HG03159 (cell line): Measurements from ENCODE around the gene CHP2.
"Not testable (repeated sequence)": the region's sequence is repeated elsewhere in the genome, so short reads cannot be mapped to it uniquely, and the experiment has no call there.

Experiments
- ATAC-seq: cut with Tn5 transposase; IDR thresholded peaks from one replicate; pipeline ENCODE4 v1.9.1; 2021; ENCODE audit warnings: mild to moderate bottlenecking, moderate library complexity; ENCODE audit not compliant: unreplicated experiment

The CHP2 gene

GRCh38 chr16:23742766-23743165 is 12.1 kb upstream of the CHP2 start:
- ATAC-seq = no peak

GRCh38 chr16:23745263-23745662 is 9.6 kb upstream of the CHP2 start:
- ATAC-seq = no peak

- ATAC-seq = no peak
These were observed 6.2 kb upstream of the CHP2 start for GRCh38 chr16:23748630-23749029.

- not testable (repeated sequence) for ATAC-seq
These were observed 3.8 kb upstream of the CHP2 start for GRCh38 chr16:23751053-23751452.

GRCh38 chr16:23753908-23754593 is 775 bp upstream of the CHP2 start:
- ATAC-seq = no peak

- ATAC-seq = no peak
These were observed 621 bp downstream of the CHP2 start for GRCh38 chr16:23755484-23755809.

GRCh38 chr16:23757116-23757515 is 2.3 kb downstream of the CHP2 start:
- no peak for ATAC-seq

- no peak for ATAC-seq
These were observed 3.3 kb downstream of the CHP2 start for GRCh38 chr16:23757937-23758619.

- ATAC-seq = no peak
These were observed 11.1 kb downstream of the CHP2 start for GRCh38 chr16:23765933-23766332.

- no peak for ATAC-seq
These were observed 13.8 kb downstream of the CHP2 start for GRCh38 chr16:23768581-23768980.

GRCh38 chr16:23771027-23771426 is 16.2 kb downstream of the CHP2 start:
- ATAC-seq = no peak

GRCh38 chr16:23771642-23772041 is 16.8 kb downstream of the CHP2 start:
- ATAC-seq = no peak

- ATAC-seq = no peak
These were observed 18.5 kb downstream of the CHP2 start for GRCh38 chr16:23773339-23773738.

GRCh38 chr16:23781176-23781575 is 26.4 kb downstream of the CHP2 start:
- ATAC-seq = no peak

- ATAC-seq = no peak
These were observed 30.1 kb downstream of the CHP2 start for GRCh38 chr16:23784811-23785447.

- ATAC-seq = no peak
These were observed 31.0 kb downstream of the CHP2 start for GRCh38 chr16:23785842-23786241.

GRCh38 chr16:23786964-23787561 is 32.2 kb downstream of the CHP2 start:
- no peak for ATAC-seq

GRCh38 chr16:23788685-23789084 is 33.9 kb downstream of the CHP2 start:
- ATAC-seq = no peak

GRCh38 chr16:23795378-23795777 is 40.6 kb downstream of the CHP2 start:
- no peak for ATAC-seq

GRCh38 chr16:23796941-23797340 is 42.1 kb downstream of the CHP2 start:
- ATAC-seq = no peak

GRCh38 chr16:23801378-23801777 is 46.6 kb downstream of the CHP2 start:
- no peak for ATAC-seq

- no peak for ATAC-seq
These were observed 48.0 kb downstream of the CHP2 start for GRCh38 chr16:23802776-23803175.
